Measurements from ENCODE around the gene LVRN. TPM values are rescaled to one million over a fixed set of nuclear protein-coding genes. Genes with fewer than 3 reads are reported as not detected.

LVRN gene
- total RNA-seq, 1 donor from 2014 or later = 15.9 TPM

DNA sequence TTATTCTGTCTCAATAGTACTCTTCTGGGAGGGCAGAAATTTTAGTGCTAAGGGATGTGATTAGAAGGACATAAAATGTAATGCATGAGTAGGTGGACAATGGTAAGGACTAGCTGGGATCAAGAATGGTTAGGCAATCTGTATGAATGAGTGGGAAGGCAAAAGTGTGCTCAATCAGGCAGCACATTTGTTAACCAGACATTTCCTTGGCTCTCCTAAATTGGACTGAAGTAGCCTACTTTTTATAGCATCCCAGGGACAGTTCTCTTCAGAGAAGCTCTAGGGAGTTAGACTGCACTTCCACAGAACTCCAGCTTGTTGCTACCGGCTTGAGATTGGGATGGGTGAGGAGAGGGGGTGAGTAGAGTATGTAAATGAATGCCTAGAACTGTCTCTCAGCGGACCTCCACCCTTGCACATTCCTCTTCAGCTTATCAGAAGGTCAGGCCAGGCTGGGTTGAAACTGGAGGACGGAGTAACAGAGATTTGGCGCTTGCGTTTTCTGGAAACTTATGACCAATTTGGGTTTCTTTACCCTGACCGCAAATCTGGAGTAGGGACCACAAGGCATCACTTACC lies 51.0 kb downstream of the LVRN start:
- no peak for DNase-seq (ENCODE audit: low spot score)

DNA sequence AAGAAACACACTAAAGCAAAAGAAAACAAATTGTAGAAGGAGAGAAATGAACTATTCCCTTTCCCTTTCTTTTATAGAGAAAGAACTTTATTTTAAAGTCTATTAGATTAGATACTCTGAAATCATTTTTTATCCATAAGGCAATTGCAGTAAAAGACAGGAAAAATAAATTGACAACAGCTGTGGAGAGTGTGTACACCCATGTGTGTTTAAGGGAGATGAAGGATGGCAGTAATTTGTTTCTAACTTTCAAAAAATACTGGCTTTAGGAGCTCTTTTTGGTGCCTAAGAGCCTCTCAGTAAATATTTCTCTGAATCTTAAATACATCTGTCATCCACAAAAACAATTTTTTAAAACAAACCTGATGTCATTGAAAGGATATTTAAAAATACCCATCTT lies 51.7 kb downstream of the LVRN start:
- DNase-seq (ENCODE audit: low spot score) = no peak

GRCh38 chr5:116023619-116024018 lies 61.3 kb downstream of the LVRN start:
- DNase-seq (ENCODE audit: low spot score) = no peak

- DNase-seq (ENCODE audit: low spot score) = no peak
These were observed 63.6 kb downstream of the LVRN start for GRCh38 chr5:116025866-116026265.

DNA sequence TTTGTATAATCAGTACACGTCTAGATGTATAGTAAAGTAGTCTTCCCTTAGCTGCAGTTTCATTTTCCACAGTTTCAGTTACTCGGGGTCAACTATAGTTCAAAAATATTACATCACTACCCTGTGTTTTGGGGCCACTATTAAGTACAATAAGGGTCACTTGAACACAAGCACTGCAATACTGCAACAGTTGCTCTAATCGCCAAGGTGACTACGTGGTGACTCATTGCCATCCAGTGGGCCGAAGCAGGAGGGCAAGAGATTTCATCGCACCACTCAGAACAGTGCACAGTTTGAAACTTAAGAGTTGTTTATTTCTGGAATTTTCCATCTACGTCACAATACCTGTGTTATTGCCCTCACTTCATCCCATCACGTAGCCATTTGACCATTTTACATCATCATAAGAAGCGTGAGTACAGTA lies 69.8 kb downstream of the LVRN start, which contains the start of gene ARL14EPL:
Gene ARL14EPL (plus strand): TSS at position 379 of the 424 bp plus-strand sequence. CDS start 18,994 bp downstream, outside the sequence.
- no peak for DNase-seq (ENCODE audit: low spot score)

GRCh38 chr5:116032991-116033390 lies 70.7 kb downstream of the LVRN start:
- no peak for DNase-seq (ENCODE audit: low spot score)

GRCh38 chr5:116035123-116035522 lies 72.8 kb downstream of the LVRN start:
- DNase-seq (ENCODE audit: low spot score) = no peak

GRCh38 chr5:116037236-116037822 lies 75.1 kb downstream of the LVRN start:
- no peak for DNase-seq (ENCODE audit: low spot score)

GRCh38 chr5:116038817-116039216 lies 76.5 kb downstream of the LVRN start:
- DNase-seq (ENCODE audit: low spot score) = no peak

- DNase-seq (ENCODE audit: low spot score) = no peak
These were observed 80.1 kb downstream of the LVRN start for GRCh38 chr5:116042375-116042774.

- DNase-seq (ENCODE audit: low spot score) = no peak
These were observed 81.8 kb downstream of the LVRN start for GRCh38 chr5:116044073-116044472.

DNA sequence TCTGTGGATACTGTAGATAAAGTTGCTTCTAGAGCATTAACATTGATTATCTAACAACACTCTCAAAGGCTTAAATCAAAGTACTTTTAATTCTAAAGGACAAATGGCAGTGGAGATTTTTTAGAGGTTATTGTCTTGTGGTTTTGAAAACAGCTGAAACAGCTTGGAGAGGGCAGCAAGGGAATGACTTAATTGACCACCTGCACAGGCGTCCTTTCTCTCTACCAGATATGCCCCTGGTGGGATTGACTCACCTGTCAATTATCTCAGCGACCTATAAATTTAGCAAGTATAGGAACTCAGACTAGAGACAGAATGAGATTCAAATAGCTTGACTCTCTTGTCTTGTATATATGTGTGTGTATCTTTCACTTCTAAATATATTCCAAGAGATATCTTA lies 83.5 kb downstream of the LVRN start:
- DNase-seq (ENCODE audit: low spot score) = no peak

DNA sequence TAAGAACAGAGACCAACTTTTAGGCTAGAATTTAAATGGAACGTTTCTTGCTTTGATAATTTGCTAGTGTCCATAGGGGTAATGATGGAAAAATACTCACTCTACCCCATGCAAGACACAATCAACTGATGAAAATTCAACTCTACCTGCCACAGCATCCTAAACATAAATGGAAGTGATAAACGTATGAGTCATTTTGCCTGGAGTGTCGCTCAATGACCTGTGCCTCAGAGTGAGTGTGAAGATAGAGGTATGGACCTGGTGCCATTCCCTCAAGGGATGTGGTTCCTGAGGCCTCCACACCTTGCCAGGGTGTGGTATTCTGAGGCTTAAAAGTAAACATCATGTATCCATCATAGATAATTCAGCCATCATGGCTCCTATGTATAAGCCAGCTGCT lies 84.0 kb downstream of the LVRN start:
- DNase-seq (ENCODE audit: low spot score) = no peak

DNA sequence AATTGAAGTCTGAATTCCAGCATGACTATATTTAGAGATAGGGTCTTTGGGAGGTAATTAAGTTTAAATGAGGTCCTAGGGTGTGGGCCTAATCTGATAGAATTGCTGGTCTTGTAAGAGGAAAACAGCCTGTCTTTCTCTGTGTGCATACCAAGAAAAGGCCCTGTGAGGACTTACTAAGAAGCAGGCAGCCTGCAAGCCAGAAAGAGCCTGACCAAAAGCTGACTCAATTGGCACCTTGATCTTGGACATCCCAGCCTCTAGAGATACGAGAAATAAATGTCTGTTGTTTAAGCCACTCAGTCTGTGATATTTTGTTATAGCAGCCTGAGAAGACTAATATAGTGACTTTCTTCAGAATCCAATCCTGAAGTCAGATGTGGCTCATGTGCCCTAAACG lies 84.5 kb downstream of the LVRN start:
- DNase-seq (ENCODE audit: low spot score) = no peak

- no peak for DNase-seq (ENCODE audit: low spot score)
These were observed 96.2 kb downstream of the LVRN start for GRCh38 chr5:116058346-116058936.

DNA sequence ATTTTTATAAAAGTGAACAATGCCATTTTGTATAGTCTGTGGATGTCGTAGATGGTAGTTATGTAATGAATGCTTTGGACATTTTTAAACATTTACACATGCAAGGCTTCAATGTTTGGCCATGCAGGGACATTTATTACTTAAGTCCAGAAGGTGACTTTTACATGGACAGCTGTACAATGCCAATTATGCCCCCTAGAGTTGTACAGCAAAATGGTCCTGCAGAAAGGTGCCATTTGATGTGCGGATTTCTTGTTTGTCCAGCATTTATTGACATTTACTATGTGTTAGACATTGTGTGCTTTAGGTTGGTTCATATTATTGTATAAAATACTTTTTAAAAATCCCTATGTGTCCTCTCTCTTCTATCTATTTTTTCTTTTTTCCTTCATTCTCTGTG lies 100.1 kb downstream of the LVRN start:
- DNase-seq (ENCODE audit: low spot score) = no peak

GRCh38 chr5:116063950-116064349 lies 101.7 kb downstream of the LVRN start:
- DNase-seq (ENCODE audit: low spot score) = no peak

- no peak for DNase-seq (ENCODE audit: low spot score)
These were observed 105.9 kb downstream of the LVRN start for GRCh38 chr5:116068028-116068632.

DNA sequence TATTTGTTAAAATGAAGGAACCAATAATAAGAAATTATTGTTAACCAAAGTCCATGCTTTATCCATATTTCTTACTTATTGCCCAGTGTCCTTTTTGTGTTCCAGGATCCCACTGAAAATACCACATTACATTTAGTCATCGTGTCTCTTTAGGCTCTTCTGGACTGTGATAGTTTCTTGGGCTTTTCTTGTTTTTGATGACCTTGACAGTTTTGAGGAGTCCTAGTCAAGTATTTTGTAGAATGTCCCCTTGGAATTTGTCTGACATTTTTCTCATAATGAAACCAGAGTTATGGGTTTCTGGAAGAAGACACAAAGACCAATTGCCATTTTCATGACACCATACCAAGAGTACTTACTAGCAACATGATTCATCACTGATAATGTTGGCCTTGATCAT lies 108.9 kb downstream of the LVRN start:
- DNase-seq (ENCODE audit: low spot score) = no peak

GRCh38 chr5:116075191-116075831 lies 113.0 kb downstream of the LVRN start:
- DNase-seq (ENCODE audit: low spot score) = no peak

DNA sequence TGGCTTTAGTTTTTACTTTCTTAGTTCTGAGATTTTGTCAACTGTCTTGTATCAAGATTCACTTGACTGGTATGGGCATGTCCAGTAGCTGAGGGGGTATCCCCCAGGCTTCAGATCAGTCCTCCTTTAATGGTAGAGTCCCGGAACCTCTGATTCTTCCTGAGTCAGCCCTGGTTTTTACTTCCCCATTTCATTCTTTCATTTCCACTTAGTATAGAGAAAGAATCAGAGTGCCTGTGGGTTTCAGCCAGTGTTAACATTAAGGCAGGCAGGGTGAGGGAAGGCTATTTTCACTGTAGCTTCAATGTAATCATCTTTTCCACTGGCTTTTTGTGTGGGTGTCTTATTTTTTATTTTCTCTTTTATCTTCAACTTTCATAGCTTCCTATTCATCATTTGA lies 114.2 kb downstream of the LVRN start:
- no peak for DNase-seq (ENCODE audit: low spot score)
